Measurements from ENCODE around the gene MROH9.

- TF ChIP-seq SIN3A (IDR thresholded peaks at IDR 0.05; ENCODE audit: borderline replicate concordance in 2 of 2, control insufficient read depth in 1 of 2, low read depth in 2 of 2, low read length in 2 of 2) (no peak), HDGF (IDR thresholded peaks at IDR 0.05) (no peak), CTCF (IDR thresholded peaks at IDR 0.05 in 2 of 3, conservative IDR thresholded peaks at IDR 0.05 in 1 of 3; ENCODE audit: insufficient read depth in 2 of 3, low read depth in 1 of 3, low read length in 3 of 3) (no peak), ZC3H8 (IDR thresholded peaks at IDR 0.05) (no peak), SMC3 (conservative IDR thresholded peaks at IDR 0.05; ENCODE audit: insufficient read depth, low read depth, low read length) (no peak), ZNF165 (CRISPR knock-in tag; IDR thresholded peaks at IDR 0.05; ENCODE audit: borderline replicate concordance) (no peak), POLR2AphosphoS5 (IDR thresholded peaks at IDR 0.05; ENCODE audit: control insufficient read depth, insufficient read depth, low read depth, low read length) (no peak), SMAD3 (CRISPR knock-in tag; conservative IDR thresholded peaks at IDR 0.05) (no peak)
- TF ChIP-seq, protein P1, sequence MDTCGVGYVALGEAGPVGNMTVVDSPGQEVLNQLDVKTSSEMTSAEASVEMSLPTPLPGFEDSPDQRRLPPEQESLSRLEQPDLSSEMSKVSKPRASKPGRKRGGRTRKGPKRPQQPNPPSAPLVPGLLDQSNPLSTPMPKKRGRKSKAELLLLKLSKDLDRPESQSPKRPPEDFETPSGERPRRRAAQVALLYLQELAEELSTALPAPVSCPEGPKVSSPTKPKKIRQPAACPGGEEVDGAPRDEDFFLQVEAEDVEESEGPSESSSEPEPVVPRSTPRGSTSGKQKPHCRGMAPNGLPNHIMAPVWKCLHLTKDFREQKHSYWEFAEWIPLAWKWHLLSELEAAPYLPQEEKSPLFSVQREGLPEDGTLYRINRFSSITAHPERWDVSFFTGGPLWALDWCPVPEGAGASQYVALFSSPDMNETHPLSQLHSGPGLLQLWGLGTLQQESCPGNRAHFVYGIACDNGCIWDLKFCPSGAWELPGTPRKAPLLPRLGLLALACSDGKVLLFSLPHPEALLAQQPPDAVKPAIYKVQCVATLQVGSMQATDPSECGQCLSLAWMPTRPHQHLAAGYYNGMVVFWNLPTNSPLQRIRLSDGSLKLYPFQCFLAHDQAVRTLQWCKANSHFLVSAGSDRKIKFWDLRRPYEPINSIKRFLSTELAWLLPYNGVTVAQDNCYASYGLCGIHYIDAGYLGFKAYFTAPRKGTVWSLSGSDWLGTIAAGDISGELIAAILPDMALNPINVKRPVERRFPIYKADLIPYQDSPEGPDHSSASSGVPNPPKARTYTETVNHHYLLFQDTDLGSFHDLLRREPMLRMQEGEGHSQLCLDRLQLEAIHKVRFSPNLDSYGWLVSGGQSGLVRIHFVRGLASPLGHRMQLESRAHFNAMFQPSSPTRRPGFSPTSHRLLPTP (IDR thresholded peaks at IDR 0.05; ENCODE audit: borderline replicate concordance, extremely low read depth, insufficient read length): no peak
Observed at GRCh38 chr1:170910273-170910672, 25.1 kb upstream of the MROH9 start.

Data from K562 (cell line).